ENCODE measurements around the gene CD302. TPM values are rescaled to one million over a fixed set of nuclear protein-coding genes. Genes with fewer than 3 reads are reported as not detected.
"Not testable (repeated sequence)": the region's sequence is repeated elsewhere in the genome, so short reads cannot be mapped to it uniquely, and the experiment has no call there.

Gene CD302
- total RNA-seq, 1 donor from 2014 or later, result 0.44 TPM

- H3K27me3 Mint-ChIP-seq (ENCODE audit: insufficient read depth), result no peaks in the 10 kb centered on the region
- H3K4me1 Mint-ChIP-seq (ENCODE audit: low read depth), result peaks cover 9% of the 10 kb centered on the region
- no peak for DNase-seq (ENCODE audit: low spot score)
- no peaks in the 10 kb centered on the region for H3K9me3 Mint-ChIP-seq
- no peak overlapping the region for H3K4me3 Mint-ChIP-seq
- H3K27ac Mint-ChIP-seq, result no peak overlapping the region
- peaks cover 2% of the 10 kb centered on the region for H3K36me3 Mint-ChIP-seq (ENCODE audit: low read depth)
- intact Hi-C loops (cut with micrococcal nuclease), result no loop called here
These were observed 9.8 kb downstream of the CD302 start for GRCh38 chr2:159788253-159788652.

- H3K27ac Mint-ChIP-seq; H3K36me3 Mint-ChIP-seq (ENCODE audit: low read depth); H3K4me1 Mint-ChIP-seq (ENCODE audit: low read depth); DNase-seq (ENCODE audit: low spot score); H3K4me3 Mint-ChIP-seq; intact Hi-C loops (cut with micrococcal nuclease); H3K27me3 Mint-ChIP-seq (ENCODE audit: insufficient read depth); H3K9me3 Mint-ChIP-seq: not testable (repeated sequence)
These were observed 10.4 kb downstream of the CD302 start for GRCh38 chr2:159787647-159788046.

- Mint-ChIP-seq H3K4me1 (ENCODE audit: low read depth) (peaks cover 9% of the 10 kb centered on the region), H3K36me3 (ENCODE audit: low read depth) (peaks cover 2% of the 10 kb centered on the region), H3K4me3 (no peak overlapping the region), H3K27ac (no peak overlapping the region), H3K27me3 (ENCODE audit: insufficient read depth) (no peaks in the 10 kb centered on the region), H3K9me3 (no peaks in the 10 kb centered on the region)
- DNase-seq (ENCODE audit: low spot score), result no peak
- intact Hi-C loops (cut with micrococcal nuclease), result no loop called here
These were observed 11.1 kb downstream of the CD302 start for GRCh38 chr2:159786938-159787337.

- intact Hi-C loops (cut with micrococcal nuclease), result no loop called here
- no peak for DNase-seq (ENCODE audit: low spot score)
- H3K4me3 Mint-ChIP-seq, result no peak overlapping the region
- H3K36me3 Mint-ChIP-seq (ENCODE audit: low read depth), result no peaks in the 10 kb centered on the region
- peaks cover 4% of the 10 kb centered on the region for H3K4me1 Mint-ChIP-seq (ENCODE audit: low read depth)
- H3K9me3 Mint-ChIP-seq, result no peaks in the 10 kb centered on the region
- H3K27ac Mint-ChIP-seq, result no peak overlapping the region
- no peaks in the 10 kb centered on the region for H3K27me3 Mint-ChIP-seq (ENCODE audit: insufficient read depth)
These were observed 12.8 kb downstream of the CD302 start for GRCh38 chr2:159785195-159785594.

GRCh38 chr2:159784744-159785143 is 13.3 kb downstream of the CD302 start:
- H3K4me1 Mint-ChIP-seq (ENCODE audit: low read depth); intact Hi-C loops (cut with micrococcal nuclease); DNase-seq (ENCODE audit: low spot score); H3K27ac Mint-ChIP-seq; H3K36me3 Mint-ChIP-seq (ENCODE audit: low read depth); H3K27me3 Mint-ChIP-seq (ENCODE audit: insufficient read depth); H3K9me3 Mint-ChIP-seq; H3K4me3 Mint-ChIP-seq: not testable (repeated sequence)

GRCh38 chr2:159783556-159783955 is 14.5 kb downstream of the CD302 start:
- DNase-seq (ENCODE audit: low spot score), result no peak
- intact Hi-C loops (cut with micrococcal nuclease), result no loop called here
- no peaks in the 10 kb centered on the region for H3K27me3 Mint-ChIP-seq (ENCODE audit: insufficient read depth)
- no peak overlapping the region for H3K27ac Mint-ChIP-seq
- no peaks in the 10 kb centered on the region for H3K36me3 Mint-ChIP-seq (ENCODE audit: low read depth)
- H3K4me1 Mint-ChIP-seq (ENCODE audit: low read depth), result no peaks in the 10 kb centered on the region
- H3K9me3 Mint-ChIP-seq, result no peaks in the 10 kb centered on the region
- no peak overlapping the region for H3K4me3 Mint-ChIP-seq

GRCh38 chr2:159776321-159776720 is 21.7 kb downstream of the CD302 start:
- intact Hi-C loops (cut with micrococcal nuclease), result no loop called here
- Mint-ChIP-seq H3K27me3 (ENCODE audit: insufficient read depth) (no peaks in the 10 kb centered on the region), H3K4me1 (ENCODE audit: low read depth) (peaks cover 4% of the 10 kb centered on the region), H3K36me3 (ENCODE audit: low read depth) (peaks cover 16% of the 10 kb centered on the region), H3K4me3 (no peak overlapping the region), H3K9me3 (no peaks in the 10 kb centered on the region), H3K27ac (no peak overlapping the region)
- no peak for DNase-seq (ENCODE audit: low spot score)

- Mint-ChIP-seq H3K9me3 (no peaks in the 10 kb centered on the region), H3K27me3 (ENCODE audit: insufficient read depth) (no peaks in the 10 kb centered on the region), H3K27ac (peak overlapping the region; percentile 24), H3K4me3 (no peak overlapping the region), H3K36me3 (ENCODE audit: low read depth) (peaks cover 20% of the 10 kb centered on the region), H3K4me1 (ENCODE audit: low read depth) (peaks cover 4% of the 10 kb centered on the region)
- intact Hi-C loops (cut with micrococcal nuclease), result no loop called here
- no peak for DNase-seq (ENCODE audit: low spot score)
These were observed 23.0 kb downstream of the CD302 start for GRCh38 chr2:159775021-159775420.

- peaks cover 20% of the 10 kb centered on the region for H3K36me3 Mint-ChIP-seq (ENCODE audit: low read depth)
- H3K4me1 Mint-ChIP-seq (ENCODE audit: low read depth), result peaks cover 4% of the 10 kb centered on the region
- intact Hi-C loops (cut with micrococcal nuclease), result no loop called here
- no peak overlapping the region for H3K4me3 Mint-ChIP-seq
- no peak for DNase-seq (ENCODE audit: low spot score)
- no peaks in the 10 kb centered on the region for H3K27me3 Mint-ChIP-seq (ENCODE audit: insufficient read depth)
- no peak overlapping the region for H3K27ac Mint-ChIP-seq
- H3K9me3 Mint-ChIP-seq, result no peaks in the 10 kb centered on the region
These were observed 23.5 kb downstream of the CD302 start for GRCh38 chr2:159774370-159774990.

- H3K4me1 Mint-ChIP-seq (ENCODE audit: low read depth), result peaks cover 4% of the 10 kb centered on the region
- intact Hi-C loops (cut with micrococcal nuclease), result no loop called here
- H3K27ac Mint-ChIP-seq, result no peak overlapping the region
- DNase-seq (ENCODE audit: low spot score), result no peak
- peaks cover 20% of the 10 kb centered on the region for H3K36me3 Mint-ChIP-seq (ENCODE audit: low read depth)
- H3K9me3 Mint-ChIP-seq, result no peaks in the 10 kb centered on the region
- no peaks in the 10 kb centered on the region for H3K27me3 Mint-ChIP-seq (ENCODE audit: insufficient read depth)
- no peak overlapping the region for H3K4me3 Mint-ChIP-seq
These were observed 24.1 kb downstream of the CD302 start for GRCh38 chr2:159773886-159774285.

GRCh38 chr2:159773426-159773825 is 24.6 kb downstream of the CD302 start:
- intact Hi-C loops (cut with micrococcal nuclease), result no loop called here
- DNase-seq (ENCODE audit: low spot score), result no peak
- H3K9me3 Mint-ChIP-seq, result no peaks in the 10 kb centered on the region
- no peaks in the 10 kb centered on the region for H3K27me3 Mint-ChIP-seq (ENCODE audit: insufficient read depth)
- peaks cover 20% of the 10 kb centered on the region for H3K36me3 Mint-ChIP-seq (ENCODE audit: low read depth)
- H3K4me1 Mint-ChIP-seq (ENCODE audit: low read depth), result peaks cover 4% of the 10 kb centered on the region
- H3K27ac Mint-ChIP-seq, result no peak overlapping the region
- H3K4me3 Mint-ChIP-seq, result no peak overlapping the region

GRCh38 chr2:159769147-159769546 is 28.9 kb downstream of the CD302 start:
- intact Hi-C loops (cut with micrococcal nuclease), result no loop called here
- H3K4me3 Mint-ChIP-seq, result no peak overlapping the region
- peaks cover 29% of the 10 kb centered on the region for H3K36me3 Mint-ChIP-seq (ENCODE audit: low read depth)
- no peak for DNase-seq (ENCODE audit: low spot score)
- no peaks in the 10 kb centered on the region for H3K9me3 Mint-ChIP-seq
- peaks cover 5% of the 10 kb centered on the region for H3K4me1 Mint-ChIP-seq (ENCODE audit: low read depth)
- no peak overlapping the region for H3K27ac Mint-ChIP-seq
- H3K27me3 Mint-ChIP-seq (ENCODE audit: insufficient read depth), result no peaks in the 10 kb centered on the region

GRCh38 chr2:159762075-159762474 is 35.9 kb downstream of the CD302 start:
- no peak overlapping the region for H3K4me3 Mint-ChIP-seq
- H3K27ac Mint-ChIP-seq, result no peak overlapping the region
- H3K4me1 Mint-ChIP-seq (ENCODE audit: low read depth), result peaks cover 13% of the 10 kb centered on the region
- no peak for DNase-seq (ENCODE audit: low spot score)
- H3K27me3 Mint-ChIP-seq (ENCODE audit: insufficient read depth), result no peaks in the 10 kb centered on the region
- H3K36me3 Mint-ChIP-seq (ENCODE audit: low read depth), result peaks cover 41% of the 10 kb centered on the region
- intact Hi-C loops (cut with micrococcal nuclease), result no loop called here
- no peaks in the 10 kb centered on the region for H3K9me3 Mint-ChIP-seq

- no peak for DNase-seq (ENCODE audit: low spot score)
- Mint-ChIP-seq H3K4me3 (no peak overlapping the region), H3K27ac (no peak overlapping the region), H3K9me3 (no peaks in the 10 kb centered on the region), H3K36me3 (ENCODE audit: low read depth) (peaks cover 33% of the 10 kb centered on the region), H3K27me3 (ENCODE audit: insufficient read depth) (no peaks in the 10 kb centered on the region), H3K4me1 (ENCODE audit: low read depth) (peaks cover 13% of the 10 kb centered on the region)
- intact Hi-C loops (cut with micrococcal nuclease), result no loop called here
These were observed 37.7 kb downstream of the CD302 start for GRCh38 chr2:159760326-159760725.

Measured in activated T-helper 1 cell treated with anti-CD3 and anti-CD28 coated beads, Interleukin-12 subunit alpha, Interleukin-12 subunit beta, Interleukin-2, Interleukin-4 antibody, amounts not matched to agents 30 ng/mL and 10 ng/mL and 1 ng/mL, durations not matched to agents 14 hours and 24 hours and 36 hours (primary cell).